ENCODE results near the gene KRT26.
A peak's percentile ranks its signal among the peaks of the same experiment; 100 is the strongest.

The KRT26 gene

GRCh38 chr17:40809721-40810421 lies 37.9 kb upstream of the KRT26 start:
- no peak for TF ChIP-seq CTCF (IDR thresholded peaks at IDR 0.05; ENCODE audit: borderline replicate concordance, insufficient read depth, low read depth, low read length)
- no peak overlapping the region for H3K4me3 ChIP-seq (ENCODE audit: low read depth, low read length)

GRCh38 chr17:40806131-40806530 lies 34.1 kb upstream of the KRT26 start:
- TF ChIP-seq CTCF (IDR thresholded peaks at IDR 0.05; ENCODE audit: borderline replicate concordance, insufficient read depth, low read depth, low read length) = no peak
- no peak overlapping the region for H3K4me3 ChIP-seq (ENCODE audit: low read depth, low read length)

- TF ChIP-seq CTCF (IDR thresholded peaks at IDR 0.05; ENCODE audit: borderline replicate concordance, insufficient read depth, low read depth, low read length) = peak; percentile 79
- H3K4me3 ChIP-seq (ENCODE audit: low read depth, low read length) = no peak overlapping the region
Measured at GRCh38 chr17:40803617-40804082, 31.6 kb upstream of the KRT26 start.

- TF ChIP-seq CTCF (IDR thresholded peaks at IDR 0.05; ENCODE audit: borderline replicate concordance, insufficient read depth, low read depth, low read length) = no peak
- H3K4me3 ChIP-seq (ENCODE audit: low read depth, low read length) = no peak overlapping the region
Measured at GRCh38 chr17:40801157-40801556, 29.2 kb upstream of the KRT26 start.

- no peak overlapping the region for H3K4me3 ChIP-seq (ENCODE audit: low read depth, low read length)
- TF ChIP-seq CTCF (IDR thresholded peaks at IDR 0.05; ENCODE audit: borderline replicate concordance, insufficient read depth, low read depth, low read length) = no peak
Measured at GRCh38 chr17:40800381-40800780, 28.4 kb upstream of the KRT26 start.

- TF ChIP-seq CTCF (IDR thresholded peaks at IDR 0.05; ENCODE audit: borderline replicate concordance, insufficient read depth, low read depth, low read length) = no peak
- no peak within 1 kb of the TSS for H3K4me3 ChIP-seq (ENCODE audit: low read depth, low read length)
Measured at GRCh38 chr17:40799859-40800258, 27.9 kb upstream of the KRT26 start, which contains the start of gene KRT28. Gene KRT28 (minus strand): TSS chr17:40799959. CDS start chr17:40799893, 66 bp downstream.

- no peak for TF ChIP-seq CTCF (IDR thresholded peaks at IDR 0.05; ENCODE audit: borderline replicate concordance, insufficient read depth, low read depth, low read length)
- H3K4me3 ChIP-seq (ENCODE audit: low read depth, low read length) = no peak overlapping the region
Measured at GRCh38 chr17:40796846-40797245, 24.8 kb upstream of the KRT26 start.
